Epithelial cell of prostate (primary cell): Measurements from ENCODE around the gene CCDC136.

ENCODE experiments used
- DNase-seq: peaks from one replicate; pipeline ENCODE4 v3.0.0-alpha.2; 2011; ENCODE audit warnings: low read depth, low spot score
- H3K27ac ChIP-seq: fragments of 450-650 bp; 2 replicates; pipeline ENCODE4 v1.5.1; 2017; ENCODE audit warnings: mild to moderate bottlenecking

The CCDC136 gene

GRCh38 chr7:128841921-128842673 is 50.3 kb downstream of the CCDC136 start:
- no peak overlapping the region for H3K27ac ChIP-seq
- no peak for DNase-seq

GRCh38 chr7:128842674-128843641 is 51.2 kb downstream of the CCDC136 start:
- H3K27ac ChIP-seq: no peak overlapping the region
- no peak for DNase-seq

GRCh38 chr7:128843938-128844621 is 52.3 kb downstream of the CCDC136 start:
- no peak overlapping the region for H3K27ac ChIP-seq
- DNase-seq: no peak

- DNase-seq: no peak
- H3K27ac ChIP-seq: no peak overlapping the region
Observed at GRCh38 chr7:128844777-128845311, 53.1 kb downstream of the CCDC136 start.

GRCh38 chr7:128845475-128845874 is 53.7 kb downstream of the CCDC136 start:
- no peak overlapping the region for H3K27ac ChIP-seq
- no peak for DNase-seq

- no peak for DNase-seq
- H3K27ac ChIP-seq: no peak overlapping the region
Observed at GRCh38 chr7:128845987-128846386, 54.2 kb downstream of the CCDC136 start.

- no peak overlapping the region for H3K27ac ChIP-seq
- DNase-seq: no peak
Observed at GRCh38 chr7:128846781-128847444, 55.1 kb downstream of the CCDC136 start.

- no peak overlapping the region for H3K27ac ChIP-seq
- DNase-seq: no peak
Observed at GRCh38 chr7:128847721-128848211, 56.0 kb downstream of the CCDC136 start.

- no peak overlapping the region for H3K27ac ChIP-seq
- DNase-seq: no peak
Observed at GRCh38 chr7:128848289-128849155, 56.8 kb downstream of the CCDC136 start.

- no peak overlapping the region for H3K27ac ChIP-seq
- no peak for DNase-seq
Observed at GRCh38 chr7:128849156-128849515, 57.4 kb downstream of the CCDC136 start.

- DNase-seq: no peak
- no peak overlapping the region for H3K27ac ChIP-seq
Observed at GRCh38 chr7:128849804-128850490, 58.2 kb downstream of the CCDC136 start.

- DNase-seq: no peak
- no peak overlapping the region for H3K27ac ChIP-seq
Observed at GRCh38 chr7:128852537-128853254, 60.9 kb downstream of the CCDC136 start.

- no peak overlapping the region for H3K27ac ChIP-seq
Observed at GRCh38 chr7:128853799-128854198, 62.0 kb downstream of the CCDC136 start.

GRCh38 chr7:128854396-128854795 is 62.6 kb downstream of the CCDC136 start:
- DNase-seq: no peak
- no peak overlapping the region for H3K27ac ChIP-seq

More at GRCh38 chr7:128853799-128854198, 62.0 kb downstream of the CCDC136 start:
- no peak for DNase-seq

GRCh38 chr7:128855559-128855958 is 63.8 kb downstream of the CCDC136 start:
- no peak overlapping the region for H3K27ac ChIP-seq
- DNase-seq: no peak

- DNase-seq: no peak
- H3K27ac ChIP-seq: no peak overlapping the region
Observed at GRCh38 chr7:128856001-128856718, 64.4 kb downstream of the CCDC136 start.
